Endothelial cell of hepatic sinusoid (primary cell): ENCODE data around the gene UCKL1.
"Not testable (repeated sequence)": the region's sequence is repeated elsewhere in the genome, so short reads cannot be mapped to it uniquely, and the experiment has no call there.

Source experiments
- in situ Hi-C: cut with HindIII; loops from 2 replicates; pipeline ENCODE4 v1.10.0; 2017; ENCODE audit warnings: low sequenced_read_pairs

Gene UCKL1

GRCh38 chr20:63929473-63929883, 26.7 kb downstream of the UCKL1 start:
- in situ Hi-C loops = not testable (repeated sequence)

GRCh38 chr20:63929071-63929470, 27.1 kb downstream of the UCKL1 start:
- in situ Hi-C loops = no loop called here

- in situ Hi-C loops = no loop called here
Observed at GRCh38 chr20:63926298-63926697, 29.9 kb downstream of the UCKL1 start.

GRCh38 chr20:63924241-63924640, 32.0 kb downstream of the UCKL1 start:
- in situ Hi-C loops = no loop called here

GRCh38 chr20:63923651-63924050, 32.6 kb downstream of the UCKL1 start:
- in situ Hi-C loops = no loop called here

- in situ Hi-C loops = no loop called here
Observed at GRCh38 chr20:63920226-63920625, 36.0 kb downstream of the UCKL1 start.

GRCh38 chr20:63919130-63919529, 37.1 kb downstream of the UCKL1 start:
- in situ Hi-C loops = no loop called here

GRCh38 chr20:63917811-63918210, 38.4 kb downstream of the UCKL1 start:
- in situ Hi-C loops = no loop called here

- in situ Hi-C loops = not testable (repeated sequence)
Observed at GRCh38 chr20:63916371-63916939, 39.8 kb downstream of the UCKL1 start.

- in situ Hi-C loops = no loop called here
Observed at GRCh38 chr20:63915471-63915870, 40.7 kb downstream of the UCKL1 start.

- in situ Hi-C loops = no loop called here
Observed at GRCh38 chr20:63913768-63914167, 42.4 kb downstream of the UCKL1 start.

- in situ Hi-C loops = no loop called here
Observed at GRCh38 chr20:63911176-63911575, 45.0 kb downstream of the UCKL1 start.

- in situ Hi-C loops = no loop called here
Observed at GRCh38 chr20:63908008-63908682, 48.1 kb downstream of the UCKL1 start.

- in situ Hi-C loops = no loop called here
Observed at GRCh38 chr20:63903796-63904561, 52.2 kb downstream of the UCKL1 start.

GRCh38 chr20:63900413-63900812, 55.8 kb downstream of the UCKL1 start:
- in situ Hi-C loops = no loop called here

- in situ Hi-C loops = loop anchor here (5.0 kb wide), 1 partner anchor 43 kb away; no protein-coding TSS in a partner anchor
Observed at GRCh38 chr20:63898882-63899558, 57.2 kb downstream of the UCKL1 start.

- in situ Hi-C loops = loop anchor here (5.0 kb wide), 1 partner anchor 44 kb away; no protein-coding TSS in a partner anchor
Observed at GRCh38 chr20:63897978-63898561, 58.1 kb downstream of the UCKL1 start.

GRCh38 chr20:63896264-63897105, 59.7 kb downstream of the UCKL1 start:
- in situ Hi-C loops = loop anchor here (5.0 kb wide), 1 partner anchor 46 kb away; no protein-coding TSS in a partner anchor

GRCh38 chr20:63895952-63896263, 60.3 kb downstream of the UCKL1 start:
- in situ Hi-C loops = loop anchor here (5.0 kb wide), 1 partner anchor 46 kb away; no protein-coding TSS in a partner anchor
